ENCODE results near the gene REEP3.
"Not testable (repeated sequence)": the region's sequence is repeated elsewhere in the genome, so short reads cannot be mapped to it uniquely, and the experiment has no call there.

The REEP3 gene

GRCh38 chr10:63664341-63664885, 143.2 kb downstream of the REEP3 start:
- Histone ChIP-seq H3K27me3 (ENCODE audit: control insufficient read depth, insufficient read depth, low read length) (no peaks in the 10 kb centered on the region), H3K9me3 (ENCODE audit: control insufficient read depth, insufficient read depth, low read length) (no peaks in the 10 kb centered on the region), H3K4me1 (ENCODE audit: control insufficient read depth, insufficient read depth, low read length) (peaks cover 2% of the 10 kb centered on the region), H3K4me3 (ENCODE audit: low read depth, low read length) (no peak overlapping the region), H3K9ac (ENCODE audit: low read depth, low read length) (no peak overlapping the region), H3K36me3 (ENCODE audit: control insufficient read depth, insufficient read depth, low read length) (no peaks in the 10 kb centered on the region)

GRCh38 chr10:63665006-63665580, 143.9 kb downstream of the REEP3 start:
- H3K9ac ChIP-seq (ENCODE audit: low read depth, low read length); H3K4me3 ChIP-seq (ENCODE audit: low read depth, low read length); H3K36me3 ChIP-seq (ENCODE audit: control insufficient read depth, insufficient read depth, low read length); H3K9me3 ChIP-seq (ENCODE audit: control insufficient read depth, insufficient read depth, low read length); H3K4me1 ChIP-seq (ENCODE audit: control insufficient read depth, insufficient read depth, low read length); H3K27me3 ChIP-seq (ENCODE audit: control insufficient read depth, insufficient read depth, low read length): not testable (repeated sequence)

- H3K4me1 ChIP-seq (ENCODE audit: control insufficient read depth, insufficient read depth, low read length), result peaks cover 11% of the 10 kb centered on the region
- no peak overlapping the region for H3K9ac ChIP-seq (ENCODE audit: low read depth, low read length)
- no peaks in the 10 kb centered on the region for H3K9me3 ChIP-seq (ENCODE audit: control insufficient read depth, insufficient read depth, low read length)
- H3K36me3 ChIP-seq (ENCODE audit: control insufficient read depth, insufficient read depth, low read length), result no peaks in the 10 kb centered on the region
- H3K4me3 ChIP-seq (ENCODE audit: low read depth, low read length), result no peak overlapping the region
- no peaks in the 10 kb centered on the region for H3K27me3 ChIP-seq (ENCODE audit: control insufficient read depth, insufficient read depth, low read length)
Measured at GRCh38 chr10:63665670-63666134, 144.5 kb downstream of the REEP3 start.

- H3K4me1 ChIP-seq (ENCODE audit: control insufficient read depth, insufficient read depth, low read length), result peaks cover 23% of the 10 kb centered on the region
- no peak overlapping the region for H3K4me3 ChIP-seq (ENCODE audit: low read depth, low read length)
- no peaks in the 10 kb centered on the region for H3K36me3 ChIP-seq (ENCODE audit: control insufficient read depth, insufficient read depth, low read length)
- H3K9me3 ChIP-seq (ENCODE audit: control insufficient read depth, insufficient read depth, low read length), result no peaks in the 10 kb centered on the region
- no peak overlapping the region for H3K9ac ChIP-seq (ENCODE audit: low read depth, low read length)
- H3K27me3 ChIP-seq (ENCODE audit: control insufficient read depth, insufficient read depth, low read length), result no peaks in the 10 kb centered on the region
Measured at GRCh38 chr10:63666836-63667383, 145.7 kb downstream of the REEP3 start.

- Histone ChIP-seq H3K9me3 (ENCODE audit: control insufficient read depth, insufficient read depth, low read length) (no peaks in the 10 kb centered on the region), H3K9ac (ENCODE audit: low read depth, low read length) (no peak overlapping the region), H3K27me3 (ENCODE audit: control insufficient read depth, insufficient read depth, low read length) (no peaks in the 10 kb centered on the region), H3K4me3 (ENCODE audit: low read depth, low read length) (no peak overlapping the region), H3K36me3 (ENCODE audit: control insufficient read depth, insufficient read depth, low read length) (no peaks in the 10 kb centered on the region), H3K4me1 (ENCODE audit: control insufficient read depth, insufficient read depth, low read length) (peaks cover 30% of the 10 kb centered on the region)
Measured at GRCh38 chr10:63667596-63668480, 146.6 kb downstream of the REEP3 start.

- H3K4me3 ChIP-seq (ENCODE audit: low read depth, low read length), result peak overlapping the region; percentile 4
- no peaks in the 10 kb centered on the region for H3K36me3 ChIP-seq (ENCODE audit: control insufficient read depth, insufficient read depth, low read length)
- H3K9ac ChIP-seq (ENCODE audit: low read depth, low read length), result no peak overlapping the region
- H3K27me3 ChIP-seq (ENCODE audit: control insufficient read depth, insufficient read depth, low read length), result no peaks in the 10 kb centered on the region
- H3K4me1 ChIP-seq (ENCODE audit: control insufficient read depth, insufficient read depth, low read length), result peaks cover 28% of the 10 kb centered on the region
- H3K9me3 ChIP-seq (ENCODE audit: control insufficient read depth, insufficient read depth, low read length), result no peaks in the 10 kb centered on the region
Measured at GRCh38 chr10:63670291-63670898, 149.2 kb downstream of the REEP3 start.

GRCh38 chr10:63671317-63671937, 150.2 kb downstream of the REEP3 start:
- Histone ChIP-seq H3K9ac (ENCODE audit: low read depth, low read length) (no peak overlapping the region), H3K4me1 (ENCODE audit: control insufficient read depth, insufficient read depth, low read length) (peaks cover 28% of the 10 kb centered on the region), H3K4me3 (ENCODE audit: low read depth, low read length) (no peak overlapping the region), H3K36me3 (ENCODE audit: control insufficient read depth, insufficient read depth, low read length) (no peaks in the 10 kb centered on the region), H3K27me3 (ENCODE audit: control insufficient read depth, insufficient read depth, low read length) (no peaks in the 10 kb centered on the region), H3K9me3 (ENCODE audit: control insufficient read depth, insufficient read depth, low read length) (no peaks in the 10 kb centered on the region)

GRCh38 chr10:63672491-63672890, 151.3 kb downstream of the REEP3 start:
- H3K4me1 ChIP-seq (ENCODE audit: control insufficient read depth, insufficient read depth, low read length), result peaks cover 28% of the 10 kb centered on the region
- no peaks in the 10 kb centered on the region for H3K27me3 ChIP-seq (ENCODE audit: control insufficient read depth, insufficient read depth, low read length)
- H3K4me3 ChIP-seq (ENCODE audit: low read depth, low read length), result no peak overlapping the region
- no peaks in the 10 kb centered on the region for H3K9me3 ChIP-seq (ENCODE audit: control insufficient read depth, insufficient read depth, low read length)
- H3K9ac ChIP-seq (ENCODE audit: low read depth, low read length), result peak overlapping the region; percentile 38
- H3K36me3 ChIP-seq (ENCODE audit: control insufficient read depth, insufficient read depth, low read length), result no peaks in the 10 kb centered on the region

GRCh38 chr10:63673246-63673645, 152.0 kb downstream of the REEP3 start:
- no peaks in the 10 kb centered on the region for H3K9me3 ChIP-seq (ENCODE audit: control insufficient read depth, insufficient read depth, low read length)
- no peak overlapping the region for H3K9ac ChIP-seq (ENCODE audit: low read depth, low read length)

GRCh38 chr10:63673846-63674245, 152.6 kb downstream of the REEP3 start:
- H3K4me3 ChIP-seq (ENCODE audit: low read depth, low read length), result no peak overlapping the region
- H3K27me3 ChIP-seq (ENCODE audit: control insufficient read depth, insufficient read depth, low read length), result no peaks in the 10 kb centered on the region
- no peaks in the 10 kb centered on the region for H3K9me3 ChIP-seq (ENCODE audit: control insufficient read depth, insufficient read depth, low read length)
- no peaks in the 10 kb centered on the region for H3K36me3 ChIP-seq (ENCODE audit: control insufficient read depth, insufficient read depth, low read length)
- H3K4me1 ChIP-seq (ENCODE audit: control insufficient read depth, insufficient read depth, low read length), result peaks cover 28% of the 10 kb centered on the region
- no peak overlapping the region for H3K9ac ChIP-seq (ENCODE audit: low read depth, low read length)

More at GRCh38 chr10:63673246-63673645, 152.0 kb downstream of the REEP3 start:
- H3K36me3 ChIP-seq (ENCODE audit: control insufficient read depth, insufficient read depth, low read length), result no peaks in the 10 kb centered on the region
- H3K4me3 ChIP-seq (ENCODE audit: low read depth, low read length), result no peak overlapping the region
- peaks cover 28% of the 10 kb centered on the region for H3K4me1 ChIP-seq (ENCODE audit: control insufficient read depth, insufficient read depth, low read length)
- H3K27me3 ChIP-seq (ENCODE audit: control insufficient read depth, insufficient read depth, low read length), result no peaks in the 10 kb centered on the region

Data from iPS-15b (cell line).